ENCODE results near the gene DYNLL1. TPM values are rescaled to one million over a fixed set of nuclear protein-coding genes. Genes with fewer than 3 reads are reported as not detected.

The DYNLL1 gene
- total and polyA plus RNA-seq, 2 of the 13 experiments (the other 11 are each of a cell fraction or from before 2014, with no cell fraction given) = 271 to 294 TPM

DNA sequence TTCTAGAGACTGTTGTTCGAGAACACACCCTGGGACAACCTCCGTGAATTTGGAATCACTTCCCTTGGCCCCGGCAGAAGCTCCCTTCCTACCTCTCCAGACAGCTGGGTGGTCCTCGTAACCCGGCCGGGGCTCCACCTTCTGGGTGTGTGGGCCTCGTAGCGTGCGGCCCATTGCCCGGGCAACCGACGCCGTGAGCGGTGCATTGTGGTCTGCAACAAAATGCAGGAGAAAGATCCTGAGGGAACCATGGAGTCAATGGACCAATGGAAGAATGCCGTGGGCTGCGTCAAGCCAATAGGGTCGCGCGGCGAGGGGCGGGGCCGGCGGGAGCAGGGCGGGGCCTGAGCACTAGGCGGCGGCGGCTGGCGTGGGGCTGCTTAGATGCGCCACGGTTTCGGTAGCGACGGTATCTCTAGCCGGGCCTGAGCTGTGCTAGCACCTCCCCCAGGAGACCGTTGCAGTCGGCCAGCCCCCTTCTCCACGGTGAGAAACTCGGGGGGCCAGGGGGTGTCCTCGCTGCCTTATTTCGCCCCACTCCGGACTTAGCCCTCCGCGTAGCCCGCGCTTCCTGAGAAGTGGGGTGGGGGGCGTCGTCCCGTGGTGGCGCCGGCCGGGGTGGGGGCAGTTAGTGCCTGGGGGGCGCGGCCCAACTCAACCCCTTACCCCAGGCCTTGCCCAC lies at the start of gene DYNLL1 (continued):
- TF ChIP-seq TFDP1 (CRISPR knock-in tag; IDR thresholded peaks at IDR 0.05; ENCODE audit: borderline replicate concordance) (peak; percentile 30; the same call in 1 of the 2 replicates), AKNA (CRISPR knock-in tag; IDR thresholded peaks at IDR 0.05; ENCODE audit: borderline replicate concordance) (no peak; the same call in 1 of the 2 replicates), IRF2 (CRISPR knock-in tag; IDR thresholded peaks at IDR 0.05) (peak; percentile 33; the same call in 1 of the 2 replicates), ZNF407 (CRISPR knock-in tag; IDR thresholded peaks at IDR 0.05; ENCODE audit: not compliant biosample characterization) (no peak), NONO (IDR thresholded peaks at IDR 0.05) (no peak), NONO (CRISPR knock-in tag; conservative IDR thresholded peaks at IDR 0.05) (peak; percentile 52), NR2F2 (IDR thresholded peaks at IDR 0.05; ENCODE audit: borderline replicate concordance, low read depth) (no peak; the same call in 1 of the 2 replicates), ARNT (IDR thresholded peaks at IDR 0.05) (no peak), HMG20A (CRISPR knock-in tag; IDR thresholded peaks at IDR 0.05; ENCODE audit: borderline replicate concordance) (no peak), ZNF883 (CRISPR knock-in tag; IDR thresholded peaks at IDR 0.05; ENCODE audit: not compliant biosample characterization) (no peak), CCAR2 (optimal IDR thresholded peaks at IDR 0.05; ENCODE audit: low read depth, low read length) (no peak)
- TF ChIP-seq, protein P1, sequence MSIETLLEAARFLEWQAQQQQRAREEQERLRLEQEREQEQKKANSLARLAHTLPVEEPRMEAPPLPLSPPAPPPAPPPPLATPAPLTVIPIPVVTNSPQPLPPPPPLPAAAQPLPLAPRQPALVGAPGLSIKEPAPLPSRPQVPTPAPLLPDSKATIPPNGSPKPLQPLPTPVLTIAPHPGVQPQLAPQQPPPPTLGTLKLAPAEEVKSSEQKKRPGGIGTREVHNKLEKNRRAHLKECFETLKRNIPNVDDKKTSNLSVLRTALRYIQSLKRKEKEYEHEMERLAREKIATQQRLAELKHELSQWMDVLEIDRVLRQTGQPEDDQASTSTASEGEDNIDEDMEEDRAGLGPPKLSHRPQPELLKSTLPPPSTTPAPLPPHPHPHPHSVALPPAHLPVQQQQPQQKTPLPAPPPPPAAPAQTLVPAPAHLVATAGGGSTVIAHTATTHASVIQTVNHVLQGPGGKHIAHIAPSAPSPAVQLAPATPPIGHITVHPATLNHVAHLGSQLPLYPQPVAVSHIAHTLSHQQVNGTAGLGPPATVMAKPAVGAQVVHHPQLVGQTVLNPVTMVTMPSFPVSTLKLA (IDR thresholded peaks at IDR 0.05) = peak; percentile 79
